SK-N-SH (cell line): ENCODE data around the gene CNFN. TPM values are rescaled to one million over a fixed set of nuclear protein-coding genes. Genes with fewer than 3 reads are reported as not detected.

ENCODE experiments used
- CTCF ChIA-PET: fragments of 300-600, 350-600 bp; formaldehyde crosslinking; extraction: SDS; loops from one replicate; lab custom pipeline; 2021; lab: Yijun Ruan, JAX
- POLR2A ChIA-PET: fragments of 350-600 bp; sonication (Branson Sonifier 250); formaldehyde crosslinking; extraction: SDS; loops from one replicate; lab custom pipeline; 2020; ENCODE audit warnings: antibody characterized with exemption, inconsistent platforms; lab: Yijun Ruan, JAX
- DNase-seq: peaks from one replicate; pipeline ENCODE4 v3.0.0; 2012
- H2AFZ ChIP-seq: fragments of 200-600 bp; sonication (generic); 2 replicates; pipeline ENCODE4 v1.8.1; 2016; ENCODE audit warnings: antibody characterized with exemption, mild to moderate bottlenecking, low read depth
- H3F3A ChIP-seq: fragments of 200-600 bp; sonication (generic); replicated peaks from 2 replicates; pipeline ENCODE3; 2016; ENCODE audit warnings: antibody characterized with exemption, mild to moderate bottlenecking; ENCODE audit not compliant: insufficient read depth
- H3K27ac ChIP-seq, 2 experiments: fragments of 200-500 bp in 1 of 2; fragments of 200-600 bp in 1 of 2; sonication (Bioruptor generic) in 1 of 2; sonication (generic), shearing (Covaris generic) in 1 of 2; 2 replicates each; pipeline versions ENCODE4 v1.5.1 to v1.6.1; 2014 to 2016; ENCODE audit warnings: low read depth in 2 of 2, inconsistent platforms in 1 of 2, low read length in 1 of 2, mild to moderate bottlenecking in 1 of 2, mixed read lengths in 1 of 2
- H3K27me3 ChIP-seq: fragments of 200-600 bp; sonication (generic), shearing (Covaris generic); 2 replicates; pipeline ENCODE4 v1.6.1; 2016; ENCODE audit warnings: mixed run types; ENCODE audit not compliant: insufficient read depth
- H3K36me3 ChIP-seq, 2 experiments: fragments of 200-500 bp in 1 of 2; fragments of 200-600 bp in 1 of 2; sonication (Bioruptor generic) in 1 of 2; sonication (generic) in 1 of 2; replicated peaks in 1 of 2; 2 replicates each; pipeline versions ENCODE3 to v1.5.1; 2014 to 2016; ENCODE audit warnings: low read length in 1 of 2, mild to moderate bottlenecking in 1 of 2; ENCODE audit not compliant: insufficient read depth in 2 of 2, control insufficient read depth in 1 of 2
- H3K4me1 ChIP-seq, 2 experiments: fragments of 200-500 bp in 1 of 2; fragments of 200-600 bp in 1 of 2; sonication (Bioruptor generic) in 1 of 2; sonication (generic), shearing (Covaris generic) in 1 of 2; 2 replicates each; pipeline versions ENCODE4 v1.5.1 to v1.6.1; 2014 to 2016; ENCODE audit warnings: low read depth in 1 of 2, low read length in 1 of 2, mixed run types in 1 of 2; ENCODE audit not compliant: insufficient read depth in 2 of 2, control insufficient read depth in 1 of 2
- H3K4me2 ChIP-seq: fragments of 200-600 bp; sonication (generic), shearing (Covaris generic); 2 replicates; pipeline ENCODE4 v1.6.1; 2017; ENCODE audit warnings: mixed run types
- H3K4me3 ChIP-seq, 2 experiments: fragments of 200-500 bp in 1 of 2; fragments of 200-600 bp in 1 of 2; sonication (Bioruptor generic) in 1 of 2; sonication (generic), shearing (Covaris generic) in 1 of 2; 2 replicates each; pipeline versions ENCODE4 v1.5.1 to v1.8.1; 2014 to 2016; ENCODE audit warnings: low read depth in 2 of 2, inconsistent platforms in 1 of 2, low read length in 1 of 2, mild to moderate bottlenecking in 1 of 2, mixed read lengths in 1 of 2, moderate library complexity in 1 of 2
- H3K79me2 ChIP-seq: fragments of 200-600 bp; sonication (generic); 2 replicates; pipeline ENCODE4 v1.8.1; 2017; ENCODE audit warnings: mild to moderate bottlenecking; ENCODE audit not compliant: insufficient read depth
- H3K9ac ChIP-seq: fragments of 200-600 bp; sonication (generic); 2 replicates; pipeline ENCODE4 v1.6.1; 2017; ENCODE audit warnings: mixed run types
- H3K9me2 ChIP-seq: fragments of 200-600 bp; sonication (generic); 2 replicates; pipeline ENCODE4 v1.6.1; 2017; ENCODE audit warnings: mixed run types
- H3K9me3 ChIP-seq: fragments of 200-600 bp; sonication (generic); 2 replicates; pipeline ENCODE4 v1.6.1; 2017; ENCODE audit warnings: mixed run types, mild to moderate bottlenecking, moderate library complexity
- H4K20me1 ChIP-seq: fragments of 200-600 bp; sonication (generic); 2 replicates; pipeline ENCODE4 v1.6.1; 2017; ENCODE audit warnings: mild to moderate bottlenecking, mixed run types; ENCODE audit not compliant: insufficient read depth
- CTCF ChIP-seq: fragments of 200-600 bp; sonication (generic); IDR thresholded peaks from 2 replicates; pipeline ENCODE4 v1.6.1; 2017; ENCODE audit warnings: antibody characterized with exemption, mild to moderate bottlenecking, moderate library complexity
- FOXJ3 ChIP-seq: sonication (generic); formaldehyde crosslinking; IDR thresholded peaks from 2 replicates; pipeline ENCODE4 v1.5.1; 2020; ENCODE audit warnings: mild to moderate bottlenecking, missing genetic modification reagents
- RAD21 ChIP-seq: IDR thresholded peaks from 2 replicates; pipeline ENCODE4 v1.6.1; 2012; ENCODE audit warnings: mild to moderate bottlenecking, low read length
- TAF1 ChIP-seq: IDR thresholded peaks from 2 replicates; pipeline ENCODE4 v1.6.1; 2012; ENCODE audit warnings: low read depth, mild to moderate bottlenecking, low read length, moderate library complexity, borderline replicate concordance
- TEAD4 ChIP-seq: IDR thresholded peaks from 2 replicates; pipeline ENCODE4 v1.4.0; 2012; ENCODE audit warnings: mild to moderate bottlenecking, borderline replicate concordance; ENCODE audit not compliant: insufficient read depth
- YY1 ChIP-seq: IDR thresholded peaks from 2 replicates; pipeline ENCODE4 v1.4.0; 2012; ENCODE audit warnings: low read depth, mild to moderate bottlenecking
- WGBS: methylation state at CpG from one replicate; pipeline ENCODE4 v1.1.6; 2017; ENCODE audit warnings: low lambda C conversion rate; 5-methylcytosine and 5-hydroxymethylcytosine counted together
- polyA plus RNA-seq, 3 experiments: library from polyadenylated mRNA; depleted of rRNA; stranded (reverse); fragments of >200 nt; gene quantifications; 2 replicates each; pipeline ENCODE4 v1.2.3, GENCODE V29; 2012
- TF ChIP-seq, protein P1 (sequence below): IDR thresholded peaks from 2 replicates; pipeline ENCODE4; 2012
- TF ChIP-seq, protein P2 (sequence below): IDR thresholded peaks from 2 replicates; pipeline ENCODE4 v1.4.0; 2012; ENCODE audit warnings: low read depth

CNFN gene
- polyA plus RNA-seq, 1 of the 3 experiments (the other 2 are of a cell fraction): 4.5 TPM

- WGBS: 100% methylated on average over 7 of the region's 21 CpGs
- no peak for TF ChIP-seq YY1
- no peak for TF ChIP-seq TAF1
- TF ChIP-seq, protein P1, sequence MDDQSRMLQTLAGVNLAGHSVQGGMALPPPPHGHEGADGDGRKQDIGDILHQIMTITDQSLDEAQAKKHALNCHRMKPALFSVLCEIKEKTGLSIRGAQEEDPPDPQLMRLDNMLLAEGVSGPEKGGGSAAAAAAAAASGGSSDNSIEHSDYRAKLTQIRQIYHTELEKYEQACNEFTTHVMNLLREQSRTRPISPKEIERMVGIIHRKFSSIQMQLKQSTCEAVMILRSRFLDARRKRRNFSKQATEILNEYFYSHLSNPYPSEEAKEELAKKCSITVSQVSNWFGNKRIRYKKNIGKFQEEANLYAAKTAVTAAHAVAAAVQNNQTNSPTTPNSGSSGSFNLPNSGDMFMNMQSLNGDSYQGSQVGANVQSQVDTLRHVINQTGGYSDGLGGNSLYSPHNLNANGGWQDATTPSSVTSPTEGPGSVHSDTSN: no peak
- no peak for TF ChIP-seq FOXJ3 (CRISPR knock-in tag)
- TF ChIP-seq TEAD4: no peak
- TF ChIP-seq RAD21: no peak
- TF ChIP-seq, all 33 proteins: peak for 0
- no peak for DNase-seq
- ChIA-PET POLR2A (interaction anchor here (0.6 kb wide), 1 partner anchor 9 kb away, joined by 3 read pairs; no protein-coding TSS in a partner anchor), CTCF (no interaction called here)
- Histone ChIP-seq H3K4me3 (no peak overlapping the region), H3K27me3 (no peaks in the 10 kb centered on the region), H3K27ac (no peak overlapping the region), H3K4me2 (no peak overlapping the region), H3K9ac (no peak overlapping the region), H4K20me1 (no peaks in the 10 kb centered on the region), H3K9me2 (no peaks in the 10 kb centered on the region), H2AFZ (no peak overlapping the region), H3K36me3 (peaks cover 0 to 12% of the 10 kb centered on the region in 2 experiments), H3F3A (no peaks in the 10 kb centered on the region), H3K4me1 (no peaks in the 10 kb centered on the region), H3K79me2 (no peaks in the 10 kb centered on the region), H3K9me3 (no peaks in the 10 kb centered on the region)
These were observed 38.9 kb downstream of the CNFN start for GRCh38 chr19:42351079-42351735.

GRCh38 chr19:42350417-42350816, 39.7 kb downstream of the CNFN start:
- Histone ChIP-seq H3K4me2 (no peak overlapping the region), H3K4me1 (no peaks in the 10 kb centered on the region), H3K36me3 (peaks cover 5 to 10% of the 10 kb centered on the region in 2 experiments), H3K9ac (no peak overlapping the region), H3K79me2 (no peaks in the 10 kb centered on the region), H4K20me1 (no peaks in the 10 kb centered on the region), H3K9me2 (no peaks in the 10 kb centered on the region), H3K27me3 (no peaks in the 10 kb centered on the region), H3K27ac (no peak overlapping the region), H3K4me3 (no peak overlapping the region), H3F3A (no peaks in the 10 kb centered on the region), H3K9me3 (no peaks in the 10 kb centered on the region)
- DNase-seq: no peak
- ChIA-PET POLR2A (interaction anchor here (0.6 kb wide), 1 partner anchor 8 kb away, joined by 3 read pairs; no protein-coding TSS in a partner anchor), CTCF (no interaction called here)
- WGBS: 82% methylated on average over 3 of the region's 3 CpGs
- TF ChIP-seq, protein P2, sequence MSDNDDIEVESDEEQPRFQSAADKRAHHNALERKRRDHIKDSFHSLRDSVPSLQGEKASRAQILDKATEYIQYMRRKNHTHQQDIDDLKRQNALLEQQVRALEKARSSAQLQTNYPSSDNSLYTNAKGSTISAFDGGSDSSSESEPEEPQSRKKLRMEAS: no peak
- TF ChIP-seq, all 33 proteins: peak for 0
- no peak overlapping the region for H2AFZ ChIP-seq

DNA sequence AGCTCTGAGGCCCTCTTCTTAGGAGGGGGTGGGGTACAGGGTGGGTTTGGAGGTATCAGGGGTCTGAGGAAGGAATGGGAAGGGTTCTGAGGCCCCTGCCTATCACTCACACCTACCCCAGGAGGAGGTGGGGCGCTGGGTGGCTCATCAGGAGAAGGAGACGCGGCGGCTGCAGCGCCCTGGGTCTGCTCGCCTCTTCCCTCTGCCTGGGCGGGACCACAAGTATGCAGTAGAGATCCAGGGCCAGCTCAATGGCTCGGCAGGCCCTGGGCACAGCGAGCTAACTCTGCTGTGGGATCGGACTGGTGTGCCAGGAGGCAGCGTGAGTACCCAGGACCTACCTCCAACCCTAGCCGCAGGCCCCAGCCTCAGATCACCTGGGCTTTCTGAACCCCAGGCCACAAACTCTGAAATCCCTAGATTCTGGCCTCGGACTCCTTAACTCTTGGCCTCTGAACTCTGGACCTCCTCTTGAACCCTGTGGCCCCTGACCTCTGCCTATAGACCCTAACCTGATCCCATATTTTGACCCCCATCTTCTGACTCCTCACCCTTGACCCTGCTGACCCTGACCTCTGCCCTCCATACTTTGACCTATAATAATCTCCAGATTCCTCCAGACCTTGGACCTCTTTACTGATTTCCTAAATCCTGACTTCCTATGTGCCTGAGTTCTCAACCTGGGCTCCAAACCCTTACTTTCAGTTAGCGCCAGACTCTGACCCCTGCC, 40.6 kb downstream of the CNFN start:
- Histone ChIP-seq H3K9me3 (no peaks in the 10 kb centered on the region), H2AFZ (no peak overlapping the region), H3K79me2 (no peaks in the 10 kb centered on the region), H3K4me2 (no peak overlapping the region), H3K4me3 (no peak overlapping the region), H3K9ac (no peak overlapping the region), H3F3A (no peaks in the 10 kb centered on the region), H3K27me3 (no peaks in the 10 kb centered on the region), H3K36me3 (peaks cover 8% of the 10 kb centered on the region in 2 experiments), H4K20me1 (no peaks in the 10 kb centered on the region), H3K9me2 (no peaks in the 10 kb centered on the region), H3K27ac (no peak overlapping the region), H3K4me1 (no peaks in the 10 kb centered on the region)
- DNase-seq: no peak
- ChIA-PET POLR2A (no interaction called here), CTCF (interaction anchor here (0.7 to 1.2 kb wide), 2 partner anchors 14 to 22 kb away, joined by 3 read pairs; no protein-coding TSS in a partner anchor)
- 95% methylated on average over 9 of the region's 14 CpGs for WGBS
- TF ChIP-seq CTCF: no peak
